ENCODE results near the gene LIMS1. TPM values are rescaled to one million over a fixed set of nuclear protein-coding genes. Genes with fewer than 3 reads are reported as not detected.
A peak's percentile ranks its signal among the peaks of the same experiment; 100 is the strongest.

Gene LIMS1
- total RNA-seq, 4 donors from 2014 or later = 55.5 to 87.2 (median 68.7) TPM

DNA sequence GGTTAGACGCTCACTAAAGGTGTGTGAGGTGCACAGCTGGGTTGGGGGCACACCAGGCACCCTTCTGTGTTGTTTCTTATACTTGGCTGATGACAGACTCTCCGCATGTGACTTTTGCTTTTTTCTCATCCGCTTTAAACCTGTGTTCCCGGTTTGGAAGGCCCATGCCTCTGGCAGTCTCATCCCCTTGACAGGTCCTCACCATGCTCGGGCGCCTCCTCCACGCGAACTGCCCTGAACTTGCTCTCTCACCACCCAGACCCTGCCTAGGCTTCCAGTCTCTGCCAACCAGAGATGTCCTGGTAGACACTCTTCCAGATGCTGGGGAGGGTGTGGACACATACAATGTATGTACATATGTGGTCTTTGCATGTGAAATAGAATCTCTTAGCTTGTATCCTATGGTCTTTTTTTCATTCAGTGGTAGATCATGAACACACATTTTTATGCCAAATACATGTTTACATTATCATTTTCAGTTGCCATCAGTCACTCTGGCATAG lies 79.8 kb downstream of the LIMS1 start:
- Histone ChIP-seq H3K9me3 (no peaks in the 10 kb centered on the region), H3K27ac (peak overlapping the region; percentile 52), H3K4me1 (peaks cover 75% of the 10 kb centered on the region), H3K4me3 (no peak overlapping the region), H3K27me3 (no peaks in the 10 kb centered on the region), H3K36me3 (no peaks in the 10 kb centered on the region)
- no peak for DNase-seq (ENCODE audit: low spot score in 2 of 2)
- TF ChIP-seq POLR2AphosphoS5 (IDR thresholded peaks at IDR 0.05) = no peak
- no peak for TF ChIP-seq POLR2A (IDR thresholded peaks at IDR 0.05)
- WGBS = 71% methylated on average over 8 of the region's 8 CpGs

DNA sequence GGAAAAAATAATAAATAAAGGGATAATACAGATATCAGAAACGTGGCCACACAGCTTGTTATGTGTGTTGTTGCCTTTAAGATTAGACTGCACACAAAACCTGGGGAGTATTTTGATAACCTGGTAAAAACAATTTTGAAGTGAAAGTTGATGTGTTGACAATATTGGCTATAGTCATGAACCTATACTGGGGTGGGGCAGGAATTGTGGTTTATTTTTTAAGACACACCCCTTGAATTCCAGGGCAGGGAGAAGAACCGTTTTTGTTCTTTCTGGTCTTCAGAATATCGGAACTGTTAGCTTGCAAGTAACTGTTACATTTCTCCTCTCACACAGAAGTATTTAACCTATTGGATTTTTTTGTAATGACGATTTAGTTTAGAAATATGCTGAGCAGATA lies 80.4 kb downstream of the LIMS1 start:
- TF ChIP-seq EP300 (IDR thresholded peaks at IDR 0.05) = no peak
- TF ChIP-seq, protein P1, sequence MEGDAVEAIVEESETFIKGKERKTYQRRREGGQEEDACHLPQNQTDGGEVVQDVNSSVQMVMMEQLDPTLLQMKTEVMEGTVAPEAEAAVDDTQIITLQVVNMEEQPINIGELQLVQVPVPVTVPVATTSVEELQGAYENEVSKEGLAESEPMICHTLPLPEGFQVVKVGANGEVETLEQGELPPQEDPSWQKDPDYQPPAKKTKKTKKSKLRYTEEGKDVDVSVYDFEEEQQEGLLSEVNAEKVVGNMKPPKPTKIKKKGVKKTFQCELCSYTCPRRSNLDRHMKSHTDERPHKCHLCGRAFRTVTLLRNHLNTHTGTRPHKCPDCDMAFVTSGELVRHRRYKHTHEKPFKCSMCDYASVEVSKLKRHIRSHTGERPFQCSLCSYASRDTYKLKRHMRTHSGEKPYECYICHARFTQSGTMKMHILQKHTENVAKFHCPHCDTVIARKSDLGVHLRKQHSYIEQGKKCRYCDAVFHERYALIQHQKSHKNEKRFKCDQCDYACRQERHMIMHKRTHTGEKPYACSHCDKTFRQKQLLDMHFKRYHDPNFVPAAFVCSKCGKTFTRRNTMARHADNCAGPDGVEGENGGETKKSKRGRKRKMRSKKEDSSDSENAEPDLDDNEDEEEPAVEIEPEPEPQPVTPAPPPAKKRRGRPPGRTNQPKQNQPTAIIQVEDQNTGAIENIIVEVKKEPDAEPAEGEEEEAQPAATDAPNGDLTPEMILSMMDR (IDR thresholded peaks at IDR 0.05) = no peak
- TF ChIP-seq POLR2A (IDR thresholded peaks at IDR 0.05) = no peak
- TF ChIP-seq POLR2AphosphoS5 (IDR thresholded peaks at IDR 0.05) = no peak
- no peaks in the 10 kb centered on the region for H3K27me3 ChIP-seq
- no peaks in the 10 kb centered on the region for H3K9me3 ChIP-seq
- H3K36me3 ChIP-seq = no peaks in the 10 kb centered on the region
- WGBS = 47% methylated on average over 4 of the region's 4 CpGs
- peak overlapping the region; percentile 52 for H3K27ac ChIP-seq
- H3K4me1 ChIP-seq = peaks cover 75% of the 10 kb centered on the region
- no peak for DNase-seq (ENCODE audit: low spot score in 2 of 2)
- no peak overlapping the region for H3K4me3 ChIP-seq

DNA sequence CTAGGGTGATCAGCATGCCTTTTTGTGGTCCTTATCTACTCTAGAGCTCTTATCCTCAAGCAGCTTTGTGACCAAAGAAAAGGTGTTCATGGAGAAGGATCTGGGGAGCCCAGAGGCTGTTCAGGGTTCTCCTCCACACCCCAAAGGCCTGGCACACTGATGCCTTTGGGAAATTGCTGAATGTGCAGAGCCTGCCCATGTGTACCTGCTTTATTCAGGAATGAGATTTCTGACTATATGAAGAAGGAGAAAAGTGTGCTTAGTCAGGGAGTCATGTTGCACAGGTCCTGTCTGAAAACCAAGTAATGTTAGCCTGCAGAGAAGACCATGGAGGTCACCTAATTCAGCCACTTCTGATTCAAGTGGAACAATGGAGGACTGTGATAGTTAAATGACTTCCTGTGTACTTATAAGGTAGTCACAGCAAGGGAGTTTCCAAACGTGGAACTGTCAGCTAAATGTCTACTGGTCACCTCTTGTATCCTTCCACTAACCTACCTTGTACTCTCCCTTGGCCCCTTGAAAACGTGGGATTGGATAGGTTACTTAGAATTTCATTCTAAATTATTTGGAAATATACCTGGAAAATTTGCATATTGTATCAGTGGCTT lies 81.3 kb downstream of the LIMS1 start:
- peak overlapping the region; percentile 1 for H3K27ac ChIP-seq
- 54% methylated on average over 2 of the region's 2 CpGs for WGBS
- TF ChIP-seq POLR2A (IDR thresholded peaks at IDR 0.05) = no peak
- no peak for TF ChIP-seq POLR2AphosphoS5 (IDR thresholded peaks at IDR 0.05)
- TF ChIP-seq EP300 (IDR thresholded peaks at IDR 0.05) = no peak
- TF ChIP-seq, protein P1 (IDR thresholded peaks at IDR 0.05) = no peak
- no peaks in the 10 kb centered on the region for H3K36me3 ChIP-seq
- H3K4me1 ChIP-seq = peaks cover 82% of the 10 kb centered on the region
- no peaks in the 10 kb centered on the region for H3K9me3 ChIP-seq
- no peak for DNase-seq (ENCODE audit: low spot score in 2 of 2)
- no peak overlapping the region for H3K4me3 ChIP-seq
- H3K27me3 ChIP-seq = no peaks in the 10 kb centered on the region

DNA sequence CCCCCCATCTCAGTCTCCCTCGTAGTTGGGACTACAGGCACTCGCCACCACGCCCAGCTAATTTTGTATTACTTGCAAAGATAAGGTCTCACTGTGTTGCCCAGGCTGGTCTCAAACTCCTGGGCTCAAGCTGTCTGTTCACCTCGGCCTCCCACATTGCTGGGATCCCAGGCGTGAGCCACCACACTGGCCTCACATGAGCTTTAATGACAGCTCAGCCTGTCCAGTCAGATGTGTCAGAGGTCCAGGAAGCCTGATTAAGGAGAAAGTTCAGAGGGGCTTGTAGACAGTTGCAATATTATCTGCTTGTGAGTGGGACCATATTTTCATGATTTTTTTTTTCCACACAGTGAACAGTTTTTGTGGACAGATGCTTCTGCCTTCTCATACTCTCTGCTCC lies 82.0 kb downstream of the LIMS1 start:
- TF ChIP-seq POLR2A (IDR thresholded peaks at IDR 0.05) (no peak), POLR2AphosphoS5 (IDR thresholded peaks at IDR 0.05) (no peak), EP300 (IDR thresholded peaks at IDR 0.05) (no peak)
- TF ChIP-seq, protein P1 (IDR thresholded peaks at IDR 0.05) = no peak
- DNase-seq (ENCODE audit: low spot score in 2 of 2) = no peak
- no peaks in the 10 kb centered on the region for H3K36me3 ChIP-seq
- H3K9me3 ChIP-seq = no peaks in the 10 kb centered on the region
- H3K27me3 ChIP-seq = no peaks in the 10 kb centered on the region
- 77% methylated on average over 5 of the region's 5 CpGs for WGBS
- H3K4me3 ChIP-seq = no peak overlapping the region
- peak overlapping the region; percentile 42 for H3K27ac ChIP-seq
- peaks cover 90% of the 10 kb centered on the region for H3K4me1 ChIP-seq

DNA sequence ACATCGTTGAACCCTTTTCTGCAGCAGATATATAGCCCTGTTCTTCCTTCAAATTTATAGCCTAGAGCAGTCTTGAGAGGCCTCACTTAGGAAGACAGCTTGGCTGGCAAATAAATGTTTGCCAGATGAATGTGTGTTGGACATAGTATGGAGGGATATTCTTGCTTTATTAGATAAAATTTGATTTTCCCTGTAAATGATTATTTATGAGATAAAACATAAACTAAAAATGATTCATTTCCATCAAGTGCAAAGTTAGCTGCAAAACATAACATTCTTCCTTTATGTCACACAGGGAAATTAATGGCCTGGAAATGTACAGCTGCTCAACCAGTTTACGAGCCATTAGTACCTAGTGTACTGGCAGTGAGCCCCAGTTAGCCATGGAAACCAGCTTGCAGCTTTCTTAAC lies 82.5 kb downstream of the LIMS1 start:
- WGBS = 35% methylated on average over 2 of the region's 2 CpGs
- H3K36me3 ChIP-seq = no peaks in the 10 kb centered on the region
- no peaks in the 10 kb centered on the region for H3K27me3 ChIP-seq
- peaks cover 94% of the 10 kb centered on the region for H3K4me1 ChIP-seq
- no peak for DNase-seq (ENCODE audit: low spot score in 2 of 2)
- H3K27ac ChIP-seq = peak overlapping the region; percentile 42
- no peak overlapping the region for H3K4me3 ChIP-seq
- H3K9me3 ChIP-seq = no peaks in the 10 kb centered on the region
- TF ChIP-seq POLR2AphosphoS5 (IDR thresholded peaks at IDR 0.05) (no peak), EP300 (IDR thresholded peaks at IDR 0.05) (no peak), POLR2A (IDR thresholded peaks at IDR 0.05) (no peak)
- TF ChIP-seq, protein P1 (IDR thresholded peaks at IDR 0.05) = no peak
